Ishikawa (cell line): ENCODE data around the gene USPL1.

ENCODE experiments used
- CEBPB ChIP-seq: IDR thresholded peaks from 2 replicates; pipeline ENCODE4 v1.6.1; 2012
- CREB1 ChIP-seq: IDR thresholded peaks from 2 replicates; pipeline ENCODE4 v1.6.1; 2012; ENCODE audit warnings: low read depth
- EGR1 ChIP-seq: IDR thresholded peaks from 2 replicates; pipeline ENCODE4 v1.6.1; 2012
- EP300 ChIP-seq: IDR thresholded peaks from 2 replicates; pipeline ENCODE4 v1.6.1; 2012; ENCODE audit warnings: borderline replicate concordance
- FOXM1 ChIP-seq: IDR thresholded peaks from 2 replicates; pipeline ENCODE4 v1.6.1; 2012; ENCODE audit warnings: low read depth, borderline replicate concordance
- MAX ChIP-seq: IDR thresholded peaks from 2 replicates; pipeline ENCODE4 v1.6.1; 2012
- NFIC ChIP-seq: IDR thresholded peaks from 2 replicates; pipeline ENCODE4 v1.6.1; 2012
- RAD21 ChIP-seq: IDR thresholded peaks from 2 replicates; pipeline ENCODE4 v1.6.1; 2012; ENCODE audit warnings: low read depth
- TAF1 ChIP-seq: IDR thresholded peaks from 2 replicates; pipeline ENCODE4 v1.6.1; 2012; ENCODE audit warnings: low read depth, mild to moderate bottlenecking
- TCF12 ChIP-seq: IDR thresholded peaks from 2 replicates; pipeline ENCODE4 v1.6.1; 2012; ENCODE audit warnings: low read depth
- TEAD4 ChIP-seq: IDR thresholded peaks from 2 replicates; pipeline ENCODE4 v1.6.1; 2012
- YY1 ChIP-seq: IDR thresholded peaks from 2 replicates; pipeline ENCODE4 v1.6.1; 2012; ENCODE audit warnings: low read depth
- ZBTB7A ChIP-seq: IDR thresholded peaks from 2 replicates; pipeline ENCODE4 v1.6.1; 2012; ENCODE audit warnings: low read depth
- TF ChIP-seq, protein P1 (sequence below): IDR thresholded peaks from 2 replicates; pipeline ENCODE4 v1.6.1; 2012; ENCODE audit warnings: low read depth, mild to moderate bottlenecking
- TF ChIP-seq, protein P2 (sequence below): IDR thresholded peaks from 2 replicates; pipeline ENCODE4 v1.6.1; 2012

Gene USPL1

GRCh38 chr13:30645629-30646028 lies 27.9 kb downstream of the USPL1 start:
- TF ChIP-seq, protein P1, sequence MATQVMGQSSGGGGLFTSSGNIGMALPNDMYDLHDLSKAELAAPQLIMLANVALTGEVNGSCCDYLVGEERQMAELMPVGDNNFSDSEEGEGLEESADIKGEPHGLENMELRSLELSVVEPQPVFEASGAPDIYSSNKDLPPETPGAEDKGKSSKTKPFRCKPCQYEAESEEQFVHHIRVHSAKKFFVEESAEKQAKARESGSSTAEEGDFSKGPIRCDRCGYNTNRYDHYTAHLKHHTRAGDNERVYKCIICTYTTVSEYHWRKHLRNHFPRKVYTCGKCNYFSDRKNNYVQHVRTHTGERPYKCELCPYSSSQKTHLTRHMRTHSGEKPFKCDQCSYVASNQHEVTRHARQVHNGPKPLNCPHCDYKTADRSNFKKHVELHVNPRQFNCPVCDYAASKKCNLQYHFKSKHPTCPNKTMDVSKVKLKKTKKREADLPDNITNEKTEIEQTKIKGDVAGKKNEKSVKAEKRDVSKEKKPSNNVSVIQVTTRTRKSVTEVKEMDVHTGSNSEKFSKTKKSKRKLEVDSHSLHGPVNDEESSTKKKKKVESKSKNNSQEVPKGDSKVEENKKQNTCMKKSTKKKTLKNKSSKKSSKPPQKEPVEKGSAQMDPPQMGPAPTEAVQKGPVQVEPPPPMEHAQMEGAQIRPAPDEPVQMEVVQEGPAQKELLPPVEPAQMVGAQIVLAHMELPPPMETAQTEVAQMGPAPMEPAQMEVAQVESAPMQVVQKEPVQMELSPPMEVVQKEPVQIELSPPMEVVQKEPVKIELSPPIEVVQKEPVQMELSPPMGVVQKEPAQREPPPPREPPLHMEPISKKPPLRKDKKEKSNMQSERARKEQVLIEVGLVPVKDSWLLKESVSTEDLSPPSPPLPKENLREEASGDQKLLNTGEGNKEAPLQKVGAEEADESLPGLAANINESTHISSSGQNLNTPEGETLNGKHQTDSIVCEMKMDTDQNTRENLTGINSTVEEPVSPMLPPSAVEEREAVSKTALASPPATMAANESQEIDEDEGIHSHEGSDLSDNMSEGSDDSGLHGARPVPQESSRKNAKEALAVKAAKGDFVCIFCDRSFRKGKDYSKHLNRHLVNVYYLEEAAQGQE: peak; percentile 24; the same call in 1 of the 2 replicates
- no peak for TF ChIP-seq CREB1

GRCh38 chr13:30647420-30647819 lies 29.7 kb downstream of the USPL1 start:
- TF ChIP-seq EP300 (no peak), TCF12 (no peak), YY1 (no peak), TAF1 (no peak), ZBTB7A (no peak), FOXM1 (no peak), CEBPB (no peak), CREB1 (no peak), TEAD4 (no peak), NFIC (no peak), EGR1 (no peak), RAD21 (no peak), MAX (no peak)
- TF ChIP-seq, protein P2, sequence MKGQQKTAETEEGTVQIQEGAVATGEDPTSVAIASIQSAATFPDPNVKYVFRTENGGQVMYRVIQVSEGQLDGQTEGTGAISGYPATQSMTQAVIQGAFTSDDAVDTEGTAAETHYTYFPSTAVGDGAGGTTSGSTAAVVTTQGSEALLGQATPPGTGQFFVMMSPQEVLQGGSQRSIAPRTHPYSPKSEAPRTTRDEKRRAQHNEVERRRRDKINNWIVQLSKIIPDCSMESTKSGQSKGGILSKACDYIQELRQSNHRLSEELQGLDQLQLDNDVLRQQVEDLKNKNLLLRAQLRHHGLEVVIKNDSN: no peak
- TF ChIP-seq, protein P1: no peak

GRCh38 chr13:30647824-30648521 lies 30.3 kb downstream of the USPL1 start:
- TF ChIP-seq RAD21 (no peak), YY1 (no peak), ZBTB7A (no peak), TEAD4 (no peak), CEBPB (no peak), FOXM1 (no peak), MAX (no peak), CREB1 (no peak), EP300 (no peak), NFIC (no peak), TAF1 (no peak), EGR1 (no peak), TCF12 (no peak)
- TF ChIP-seq, protein P2: no peak
- TF ChIP-seq, protein P1: no peak

- TF ChIP-seq ZBTB7A: no peak
- TF ChIP-seq MAX: no peak
- no peak for TF ChIP-seq TCF12
- no peak for TF ChIP-seq EP300
Measured at GRCh38 chr13:30648522-30649012, 30.8 kb downstream of the USPL1 start.
